ENCODE data around the gene FHIT.

FHIT gene

DNA sequence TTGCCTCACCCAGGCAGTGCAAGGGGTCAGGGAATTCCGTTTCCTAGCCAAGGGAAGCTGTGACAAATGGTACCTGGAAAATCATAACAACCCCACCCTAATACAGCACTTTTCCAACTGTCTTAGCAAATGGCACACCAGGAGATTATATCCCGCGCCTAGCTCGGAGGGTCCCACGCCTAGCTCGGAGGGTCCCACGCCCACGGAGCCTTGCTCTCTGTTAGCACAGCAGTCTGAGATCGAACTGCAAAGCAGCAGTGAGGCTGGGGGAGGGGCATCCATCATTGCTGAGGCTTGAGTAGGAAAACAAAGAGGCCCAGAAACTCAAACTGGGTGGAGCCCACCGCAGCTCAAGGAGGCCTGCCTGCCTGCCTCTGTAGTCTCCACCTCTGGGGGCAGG, 208.1 kb downstream of the FHIT start:
- H3K79me2 ChIP-seq (ENCODE audit: control insufficient read depth, low read length), result no peaks in the 10 kb centered on the region
- H3K27ac ChIP-seq (ENCODE audit: low read depth, low read length), result no peak overlapping the region
- H3K9me2 ChIP-seq (replicated peaks; ENCODE audit: control insufficient read depth, low read length), result no peaks in the 10 kb centered on the region
- H4K20me1 ChIP-seq (ENCODE audit: control insufficient read depth, insufficient read depth, low read depth, low read length), result no peaks in the 10 kb centered on the region
- TF ChIP-seq, protein P1, sequence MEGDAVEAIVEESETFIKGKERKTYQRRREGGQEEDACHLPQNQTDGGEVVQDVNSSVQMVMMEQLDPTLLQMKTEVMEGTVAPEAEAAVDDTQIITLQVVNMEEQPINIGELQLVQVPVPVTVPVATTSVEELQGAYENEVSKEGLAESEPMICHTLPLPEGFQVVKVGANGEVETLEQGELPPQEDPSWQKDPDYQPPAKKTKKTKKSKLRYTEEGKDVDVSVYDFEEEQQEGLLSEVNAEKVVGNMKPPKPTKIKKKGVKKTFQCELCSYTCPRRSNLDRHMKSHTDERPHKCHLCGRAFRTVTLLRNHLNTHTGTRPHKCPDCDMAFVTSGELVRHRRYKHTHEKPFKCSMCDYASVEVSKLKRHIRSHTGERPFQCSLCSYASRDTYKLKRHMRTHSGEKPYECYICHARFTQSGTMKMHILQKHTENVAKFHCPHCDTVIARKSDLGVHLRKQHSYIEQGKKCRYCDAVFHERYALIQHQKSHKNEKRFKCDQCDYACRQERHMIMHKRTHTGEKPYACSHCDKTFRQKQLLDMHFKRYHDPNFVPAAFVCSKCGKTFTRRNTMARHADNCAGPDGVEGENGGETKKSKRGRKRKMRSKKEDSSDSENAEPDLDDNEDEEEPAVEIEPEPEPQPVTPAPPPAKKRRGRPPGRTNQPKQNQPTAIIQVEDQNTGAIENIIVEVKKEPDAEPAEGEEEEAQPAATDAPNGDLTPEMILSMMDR (IDR thresholded peaks at IDR 0.05; ENCODE audit: low read depth, low read length, poor library complexity, severe bottlenecking), result no peak
- TF ChIP-seq EZH2phosphoT487 (IDR thresholded peaks at IDR 0.05; ENCODE audit: borderline replicate concordance, low read length), result no peak
- H3K4me1 ChIP-seq (ENCODE audit: control insufficient read depth, low read length), result no peaks in the 10 kb centered on the region
- no peaks in the 10 kb centered on the region for H3F3A ChIP-seq (ENCODE audit: control insufficient read depth, insufficient read depth)
- H3K4me2 ChIP-seq (ENCODE audit: low read length), result no peak overlapping the region
- H3K4me3 ChIP-seq (ENCODE audit: low read length), result no peak overlapping the region
- no peaks in the 10 kb centered on the region for H3K9me3 ChIP-seq (ENCODE audit: control insufficient read depth, insufficient read depth, low read length)
- H3K27me3 ChIP-seq (ENCODE audit: control insufficient read depth, low read length), result no peaks in the 10 kb centered on the region
- H3K36me3 ChIP-seq (ENCODE audit: control insufficient read depth, low read length), result no peaks in the 10 kb centered on the region

DNA sequence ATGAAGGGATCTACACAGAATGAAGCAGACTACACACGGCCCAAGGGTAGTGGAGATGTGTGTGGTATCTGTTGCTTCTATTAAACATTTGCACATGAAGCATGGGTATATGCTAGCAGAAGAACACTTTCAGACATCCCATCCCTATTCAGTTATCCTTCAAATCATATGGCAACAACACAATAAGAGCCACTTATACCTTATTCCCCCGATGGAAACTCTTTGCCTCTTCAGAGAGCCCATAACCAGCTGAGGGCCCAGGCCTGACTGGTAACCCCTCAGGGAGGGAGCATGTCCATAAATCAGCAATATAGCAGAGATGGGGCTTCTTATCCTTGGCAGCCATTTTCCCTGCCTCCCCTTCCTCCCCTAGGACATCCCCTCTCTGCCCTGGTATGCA, 210.6 kb downstream of the FHIT start:
- Histone ChIP-seq H3K9me2 (replicated peaks; ENCODE audit: control insufficient read depth, low read length) (no peaks in the 10 kb centered on the region), H3F3A (ENCODE audit: control insufficient read depth, insufficient read depth) (no peaks in the 10 kb centered on the region)

DNA sequence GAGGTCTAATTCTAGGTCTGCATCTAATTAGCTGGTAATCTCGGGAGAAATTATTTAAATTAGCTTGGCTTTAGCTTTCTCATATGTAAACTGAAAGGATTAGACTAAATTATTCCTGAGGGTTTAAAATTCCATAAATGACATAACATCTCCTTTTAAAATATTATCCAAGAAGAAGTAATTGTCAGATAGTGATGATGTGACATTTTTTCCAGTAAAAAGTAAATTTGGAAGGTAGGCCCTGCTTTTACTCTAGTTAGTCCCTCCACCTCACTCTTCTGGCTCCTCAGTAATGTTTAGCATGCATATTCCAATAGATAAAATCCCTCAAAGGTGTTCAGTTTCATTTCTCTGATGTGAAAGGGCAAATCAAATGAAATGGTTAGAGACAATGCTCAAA, 215.7 kb downstream of the FHIT start:
- H3K4me3 ChIP-seq (ENCODE audit: low read length), result no peak overlapping the region
- H3K27me3 ChIP-seq (ENCODE audit: control insufficient read depth, low read length), result no peaks in the 10 kb centered on the region
- no peak overlapping the region for H3K27ac ChIP-seq (ENCODE audit: low read depth, low read length)
- H3K4me1 ChIP-seq (ENCODE audit: control insufficient read depth, low read length), result no peaks in the 10 kb centered on the region
- no peaks in the 10 kb centered on the region for H3K79me2 ChIP-seq (ENCODE audit: control insufficient read depth, low read length)
- no peak overlapping the region for H3K4me2 ChIP-seq (ENCODE audit: low read length)
- no peak for TF ChIP-seq EZH2phosphoT487 (IDR thresholded peaks at IDR 0.05; ENCODE audit: borderline replicate concordance, low read length)
- TF ChIP-seq, protein P1 (IDR thresholded peaks at IDR 0.05; ENCODE audit: low read depth, low read length, poor library complexity, severe bottlenecking), result no peak
- H4K20me1 ChIP-seq (ENCODE audit: control insufficient read depth, insufficient read depth, low read depth, low read length), result no peaks in the 10 kb centered on the region
- H3F3A ChIP-seq (ENCODE audit: control insufficient read depth, insufficient read depth), result no peaks in the 10 kb centered on the region
- H3K9me2 ChIP-seq (replicated peaks; ENCODE audit: control insufficient read depth, low read length), result no peaks in the 10 kb centered on the region
- no peaks in the 10 kb centered on the region for H3K9me3 ChIP-seq (ENCODE audit: control insufficient read depth, insufficient read depth, low read length)
- no peaks in the 10 kb centered on the region for H3K36me3 ChIP-seq (ENCODE audit: control insufficient read depth, low read length)

More for the DNA sequence above, 210.6 kb downstream of the FHIT start:
- Histone ChIP-seq H3K27me3 (ENCODE audit: control insufficient read depth, low read length) (no peaks in the 10 kb centered on the region), H4K20me1 (ENCODE audit: control insufficient read depth, insufficient read depth, low read depth, low read length) (no peaks in the 10 kb centered on the region), H3K27ac (ENCODE audit: low read depth, low read length) (no peak overlapping the region), H3K9me3 (ENCODE audit: control insufficient read depth, insufficient read depth, low read length) (no peaks in the 10 kb centered on the region), H3K79me2 (ENCODE audit: control insufficient read depth, low read length) (no peaks in the 10 kb centered on the region), H3K4me2 (ENCODE audit: low read length) (no peak overlapping the region), H3K4me3 (ENCODE audit: low read length) (no peak overlapping the region), H3K4me1 (ENCODE audit: control insufficient read depth, low read length) (no peaks in the 10 kb centered on the region), H3K36me3 (ENCODE audit: control insufficient read depth, low read length) (no peaks in the 10 kb centered on the region)
- TF ChIP-seq EZH2phosphoT487 (IDR thresholded peaks at IDR 0.05; ENCODE audit: borderline replicate concordance, low read length), result no peak
- TF ChIP-seq, protein P1 (IDR thresholded peaks at IDR 0.05; ENCODE audit: low read depth, low read length, poor library complexity, severe bottlenecking), result no peak

DNA sequence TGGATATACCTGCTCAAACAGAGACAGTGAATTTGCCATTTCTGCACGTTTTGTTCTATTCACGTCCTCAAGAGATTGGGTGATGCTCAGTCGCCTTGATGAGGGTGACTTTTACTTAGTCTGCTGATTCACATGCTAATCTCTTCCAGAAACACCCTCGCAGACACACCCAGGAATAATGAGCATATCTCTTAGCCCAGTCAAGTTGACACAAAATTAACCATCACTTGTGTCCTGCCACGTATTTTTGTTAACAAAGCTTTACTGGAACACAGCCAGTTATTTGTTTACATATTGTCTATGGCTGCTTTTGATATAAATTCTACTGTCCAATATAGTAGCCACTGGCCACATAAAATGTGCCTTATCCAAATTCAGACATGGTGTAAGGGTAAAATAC, 218.3 kb downstream of the FHIT start:
- TF ChIP-seq, protein P1 (IDR thresholded peaks at IDR 0.05; ENCODE audit: low read depth, low read length, poor library complexity, severe bottlenecking), result no peak
- TF ChIP-seq EZH2phosphoT487 (IDR thresholded peaks at IDR 0.05; ENCODE audit: borderline replicate concordance, low read length), result no peak
- Histone ChIP-seq H3K4me1 (ENCODE audit: control insufficient read depth, low read length) (no peaks in the 10 kb centered on the region), H3K4me2 (ENCODE audit: low read length) (no peak overlapping the region), H3K79me2 (ENCODE audit: control insufficient read depth, low read length) (no peaks in the 10 kb centered on the region), H3K27ac (ENCODE audit: low read depth, low read length) (no peak overlapping the region), H3K4me3 (ENCODE audit: low read length) (no peak overlapping the region), H3K36me3 (ENCODE audit: control insufficient read depth, low read length) (no peaks in the 10 kb centered on the region), H3K27me3 (ENCODE audit: control insufficient read depth, low read length) (no peaks in the 10 kb centered on the region), H3K9me2 (replicated peaks; ENCODE audit: control insufficient read depth, low read length) (no peaks in the 10 kb centered on the region), H3K9me3 (ENCODE audit: control insufficient read depth, insufficient read depth, low read length) (no peaks in the 10 kb centered on the region), H4K20me1 (ENCODE audit: control insufficient read depth, insufficient read depth, low read depth, low read length) (no peaks in the 10 kb centered on the region), H3F3A (ENCODE audit: control insufficient read depth, insufficient read depth) (no peaks in the 10 kb centered on the region)
